HEK293 (cell line): ENCODE measurements around the gene WAPL.

Experiments used
- MYNN ChIP-seq: fragments of 450-650 bp; formaldehyde crosslinking; IDR thresholded peaks from 2 replicates; pipeline ENCODE4 v1.5.1; 2016; ENCODE audit warnings: missing biosample characterization, missing genetic modification characterization, borderline replicate concordance
- OSR2 ChIP-seq: fragments of 450-650 bp; formaldehyde crosslinking; IDR thresholded peaks from 2 replicates; pipeline ENCODE4 v1.5.1; 2016; ENCODE audit warnings: missing biosample characterization, missing genetic modification characterization
- YY1 ChIP-seq: fragments of 450-650 bp; formaldehyde crosslinking; IDR thresholded peaks from 2 replicates; pipeline ENCODE4 v1.5.1; 2018; ENCODE audit warnings: missing biosample characterization, missing genetic modification characterization
- ZNF146 ChIP-seq: fragments of 450-650 bp; formaldehyde crosslinking; IDR thresholded peaks from 2 replicates; pipeline ENCODE4 v1.5.1; 2016; ENCODE audit warnings: missing biosample characterization, missing genetic modification characterization
- ZNF302 ChIP-seq: fragments of 450-650 bp; formaldehyde crosslinking; IDR thresholded peaks from 2 replicates; pipeline ENCODE4 v1.5.1; 2016; ENCODE audit warnings: missing biosample characterization, missing genetic modification characterization, low read depth
- ZNF510 ChIP-seq: fragments of 450-650 bp; formaldehyde crosslinking; IDR thresholded peaks from 2 replicates; pipeline ENCODE4 v1.5.1; 2018; ENCODE audit warnings: mild to moderate bottlenecking, missing genetic modification characterization, missing biosample characterization; ENCODE audit not compliant: insufficient replicate concordance
- ZNF549 ChIP-seq: fragments of 450-650 bp; IDR thresholded peaks from 2 replicates; pipeline ENCODE4 v1.5.1; 2018; ENCODE audit warnings: missing biosample characterization, missing genetic modification characterization, mild to moderate bottlenecking, inconsistent platforms, moderate library complexity
- TF ChIP-seq, protein P1 (sequence below): fragments of 450-650 bp; formaldehyde crosslinking; IDR thresholded peaks from 2 replicates; pipeline ENCODE4 v1.5.1; 2016; ENCODE audit warnings: missing biosample characterization, missing genetic modification characterization

DNA sequence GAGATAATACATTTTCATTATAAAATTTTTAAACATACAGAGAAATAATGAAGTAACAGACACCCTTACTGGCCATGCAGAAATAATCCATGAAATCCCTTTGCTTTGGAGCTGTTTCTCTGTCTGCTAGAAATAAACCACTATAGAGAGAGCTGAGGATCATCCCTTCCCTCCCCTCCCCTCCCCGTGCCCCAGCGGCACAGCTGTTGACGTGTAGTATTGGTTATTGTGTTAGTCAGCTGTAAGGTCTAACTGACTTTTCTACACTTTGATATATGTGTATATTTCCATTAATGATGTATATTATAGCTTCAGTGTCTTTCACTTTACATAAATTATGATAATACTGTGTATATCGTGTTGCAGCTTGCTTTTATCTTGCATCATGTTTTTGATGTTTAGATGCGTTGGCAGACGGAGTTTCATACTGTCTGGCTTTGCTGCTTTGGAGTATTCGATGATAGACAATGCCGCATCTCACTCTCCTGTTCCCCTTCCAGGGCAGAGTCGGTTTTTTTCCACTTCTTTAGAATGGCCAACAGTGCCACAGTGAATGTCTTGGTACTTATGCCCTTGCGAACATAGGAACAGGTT lies 127.6 kb downstream of the WAPL start:
- TF ChIP-seq ZNF302 (tag by site-specific recombination) (no peak), ZNF549 (tag by site-specific recombination) (no peak), MYNN (tag by site-specific recombination) (no peak), YY1 (tag by site-specific recombination) (no peak), ZNF510 (tag by site-specific recombination) (no peak), ZNF146 (tag by site-specific recombination) (no peak), OSR2 (no peak)
- TF ChIP-seq, protein P1, sequence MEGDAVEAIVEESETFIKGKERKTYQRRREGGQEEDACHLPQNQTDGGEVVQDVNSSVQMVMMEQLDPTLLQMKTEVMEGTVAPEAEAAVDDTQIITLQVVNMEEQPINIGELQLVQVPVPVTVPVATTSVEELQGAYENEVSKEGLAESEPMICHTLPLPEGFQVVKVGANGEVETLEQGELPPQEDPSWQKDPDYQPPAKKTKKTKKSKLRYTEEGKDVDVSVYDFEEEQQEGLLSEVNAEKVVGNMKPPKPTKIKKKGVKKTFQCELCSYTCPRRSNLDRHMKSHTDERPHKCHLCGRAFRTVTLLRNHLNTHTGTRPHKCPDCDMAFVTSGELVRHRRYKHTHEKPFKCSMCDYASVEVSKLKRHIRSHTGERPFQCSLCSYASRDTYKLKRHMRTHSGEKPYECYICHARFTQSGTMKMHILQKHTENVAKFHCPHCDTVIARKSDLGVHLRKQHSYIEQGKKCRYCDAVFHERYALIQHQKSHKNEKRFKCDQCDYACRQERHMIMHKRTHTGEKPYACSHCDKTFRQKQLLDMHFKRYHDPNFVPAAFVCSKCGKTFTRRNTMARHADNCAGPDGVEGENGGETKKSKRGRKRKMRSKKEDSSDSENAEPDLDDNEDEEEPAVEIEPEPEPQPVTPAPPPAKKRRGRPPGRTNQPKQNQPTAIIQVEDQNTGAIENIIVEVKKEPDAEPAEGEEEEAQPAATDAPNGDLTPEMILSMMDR, result no peak
